Neutrophil (primary cell): ENCODE measurements around the gene RHEX.

Experiments
- H3K27ac ChIP-seq: fragments of 200-600 bp; sonication (generic); 2 replicates; pipeline ENCODE4 v1.5.1; 2016; ENCODE audit warnings: mild to moderate bottlenecking, moderate library complexity
- H3K27me3 ChIP-seq: fragments of 200-600 bp; sonication (generic); 2 replicates; pipeline ENCODE4 v1.6.0; 2016; ENCODE audit warnings: mild to moderate bottlenecking
- H3K36me3 ChIP-seq: fragments of 200-600 bp; sonication (generic); 2 replicates; pipeline ENCODE4 v1.5.1; 2017
- H3K4me1 ChIP-seq, 2 experiments: fragments of 200-600 bp in 1 of 2; sonication (generic) in 1 of 2; 1 replicate in 1 of 2; 2 replicates in 1 of 2; pipeline versions ENCODE4 v1.5.1 to v1.6.1; 2013 to 2016; ENCODE audit warnings: low read depth in 1 of 2, low read length in 1 of 2, mild to moderate bottlenecking in 1 of 2, moderate library complexity in 1 of 2; ENCODE audit not compliant: control insufficient read depth in 1 of 2, insufficient read depth in 1 of 2
- H3K4me3 ChIP-seq, 2 experiments: fragments of 200-600 bp in 1 of 2; sonication (generic) in 1 of 2; 1 replicate in 1 of 2; 2 replicates in 1 of 2; pipeline ENCODE4 v1.5.1; 2013 to 2016; ENCODE audit warnings: low read depth in 1 of 2, low read length in 1 of 2, mild to moderate bottlenecking in 1 of 2, moderate library complexity in 1 of 2
- H3K9me3 ChIP-seq: fragments of 200-600 bp; sonication (generic); 2 replicates; pipeline ENCODE4 v1.5.1; 2016
- TF ChIP-seq, protein P1 (sequence below): fragments of 200-600 bp; sonication (generic); IDR thresholded peaks from 2 replicates; pipeline ENCODE4 v1.5.1; 2016; ENCODE audit warnings: antibody characterized with exemption

The RHEX gene

DNA sequence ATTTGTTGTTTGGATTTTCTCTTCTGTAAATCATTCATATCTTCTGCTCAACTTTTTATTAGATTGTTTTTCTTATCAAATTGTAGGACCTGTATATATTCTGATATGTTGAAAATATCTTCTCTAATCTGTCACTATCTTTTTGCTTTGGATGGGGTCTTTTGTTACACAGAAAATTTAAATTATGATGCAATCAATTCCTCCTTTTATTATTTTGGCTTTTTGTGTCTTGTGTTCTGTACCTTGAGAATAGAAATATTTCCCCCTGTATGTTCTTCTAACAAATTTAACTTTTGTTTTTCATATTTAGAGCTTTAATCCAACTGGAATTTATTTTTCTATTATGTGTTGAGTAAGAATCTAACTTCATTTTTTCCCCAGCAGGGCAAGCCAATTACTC is 67.4 kb downstream of the RHEX start:
- H3K27me3 ChIP-seq = peaks cover 51% of the 10 kb centered on the region
- no peaks in the 10 kb centered on the region for H3K9me3 ChIP-seq
- H3K4me3 ChIP-seq = no peak overlapping the region
- H3K36me3 ChIP-seq = no peaks in the 10 kb centered on the region
- peaks cover 0 to 8% of the 10 kb centered on the region in 2 experiments for H3K4me1 ChIP-seq
- TF ChIP-seq, protein P1, sequence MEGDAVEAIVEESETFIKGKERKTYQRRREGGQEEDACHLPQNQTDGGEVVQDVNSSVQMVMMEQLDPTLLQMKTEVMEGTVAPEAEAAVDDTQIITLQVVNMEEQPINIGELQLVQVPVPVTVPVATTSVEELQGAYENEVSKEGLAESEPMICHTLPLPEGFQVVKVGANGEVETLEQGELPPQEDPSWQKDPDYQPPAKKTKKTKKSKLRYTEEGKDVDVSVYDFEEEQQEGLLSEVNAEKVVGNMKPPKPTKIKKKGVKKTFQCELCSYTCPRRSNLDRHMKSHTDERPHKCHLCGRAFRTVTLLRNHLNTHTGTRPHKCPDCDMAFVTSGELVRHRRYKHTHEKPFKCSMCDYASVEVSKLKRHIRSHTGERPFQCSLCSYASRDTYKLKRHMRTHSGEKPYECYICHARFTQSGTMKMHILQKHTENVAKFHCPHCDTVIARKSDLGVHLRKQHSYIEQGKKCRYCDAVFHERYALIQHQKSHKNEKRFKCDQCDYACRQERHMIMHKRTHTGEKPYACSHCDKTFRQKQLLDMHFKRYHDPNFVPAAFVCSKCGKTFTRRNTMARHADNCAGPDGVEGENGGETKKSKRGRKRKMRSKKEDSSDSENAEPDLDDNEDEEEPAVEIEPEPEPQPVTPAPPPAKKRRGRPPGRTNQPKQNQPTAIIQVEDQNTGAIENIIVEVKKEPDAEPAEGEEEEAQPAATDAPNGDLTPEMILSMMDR = no peak
- H3K27ac ChIP-seq = no peak overlapping the region

- TF ChIP-seq, protein P1 = no peak
- Histone ChIP-seq H3K4me3 (no peak overlapping the region), H3K27me3 (peaks cover 51% of the 10 kb centered on the region), H3K4me1 (peaks cover 0 to 8% of the 10 kb centered on the region in 2 experiments), H3K9me3 (no peaks in the 10 kb centered on the region), H3K27ac (no peak overlapping the region), H3K36me3 (no peaks in the 10 kb centered on the region)
Observed at GRCh38 chr1:206121269-206121668, 68.3 kb downstream of the RHEX start.

- no peaks in the 10 kb centered on the region for H3K36me3 ChIP-seq
- H3K27me3 ChIP-seq = peaks cover 39% of the 10 kb centered on the region
Observed at GRCh38 chr1:206122686-206123085, 69.7 kb downstream of the RHEX start.

DNA sequence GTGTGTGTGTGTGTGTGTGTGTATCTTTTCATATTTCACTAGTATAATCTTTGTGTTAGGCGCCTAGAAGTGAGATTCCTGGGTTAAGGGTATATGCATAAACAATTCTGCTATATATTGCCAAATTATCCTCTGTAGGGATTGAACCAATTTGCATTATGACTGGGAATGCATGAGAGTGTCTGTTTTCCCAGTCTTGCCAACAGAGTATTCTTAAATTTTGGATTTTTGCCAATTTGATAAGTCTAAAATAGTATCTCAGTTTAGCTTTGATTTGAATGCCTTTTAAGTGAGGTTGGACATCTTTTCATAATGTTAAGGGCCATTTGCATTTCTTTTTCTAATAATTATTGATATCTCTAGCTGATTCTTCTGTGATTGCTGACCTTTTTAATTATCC is 72.4 kb downstream of the RHEX start:
- no peaks in the 10 kb centered on the region for H3K4me1 ChIP-seq
- H3K36me3 ChIP-seq = no peaks in the 10 kb centered on the region
- TF ChIP-seq, protein P1 = no peak
- no peak overlapping the region for H3K27ac ChIP-seq
- H3K4me3 ChIP-seq = no peak overlapping the region
- peaks cover 30% of the 10 kb centered on the region for H3K27me3 ChIP-seq
- H3K9me3 ChIP-seq = no peaks in the 10 kb centered on the region

More at GRCh38 chr1:206122686-206123085, 69.7 kb downstream of the RHEX start:
- Histone ChIP-seq H3K4me3 (no peak overlapping the region), H3K9me3 (no peaks in the 10 kb centered on the region), H3K27ac (no peak overlapping the region), H3K4me1 (peaks cover 0 to 2% of the 10 kb centered on the region in 2 experiments)
- TF ChIP-seq, protein P1 = no peak

GRCh38 chr1:206127336-206127735 is 74.4 kb downstream of the RHEX start:
- H3K4me1 ChIP-seq = no peaks in the 10 kb centered on the region
- H3K4me3 ChIP-seq = no peak overlapping the region
- no peak overlapping the region for H3K27ac ChIP-seq
- no peaks in the 10 kb centered on the region for H3K36me3 ChIP-seq
- no peaks in the 10 kb centered on the region for H3K9me3 ChIP-seq
- H3K27me3 ChIP-seq = peaks cover 30% of the 10 kb centered on the region
- TF ChIP-seq, protein P1 = no peak

- no peak overlapping the region for H3K4me3 ChIP-seq
- no peaks in the 10 kb centered on the region for H3K9me3 ChIP-seq
- H3K4me1 ChIP-seq = no peaks in the 10 kb centered on the region
- no peaks in the 10 kb centered on the region for H3K36me3 ChIP-seq
- TF ChIP-seq, protein P1 = no peak
- no peak overlapping the region for H3K27ac ChIP-seq
- peaks cover 30% of the 10 kb centered on the region for H3K27me3 ChIP-seq
Observed at GRCh38 chr1:206128196-206128595, 75.2 kb downstream of the RHEX start.
